Measurements from ENCODE around the gene SOAT1.
A peak's percentile ranks its signal among the peaks of the same experiment; 100 is the strongest.

DNA sequence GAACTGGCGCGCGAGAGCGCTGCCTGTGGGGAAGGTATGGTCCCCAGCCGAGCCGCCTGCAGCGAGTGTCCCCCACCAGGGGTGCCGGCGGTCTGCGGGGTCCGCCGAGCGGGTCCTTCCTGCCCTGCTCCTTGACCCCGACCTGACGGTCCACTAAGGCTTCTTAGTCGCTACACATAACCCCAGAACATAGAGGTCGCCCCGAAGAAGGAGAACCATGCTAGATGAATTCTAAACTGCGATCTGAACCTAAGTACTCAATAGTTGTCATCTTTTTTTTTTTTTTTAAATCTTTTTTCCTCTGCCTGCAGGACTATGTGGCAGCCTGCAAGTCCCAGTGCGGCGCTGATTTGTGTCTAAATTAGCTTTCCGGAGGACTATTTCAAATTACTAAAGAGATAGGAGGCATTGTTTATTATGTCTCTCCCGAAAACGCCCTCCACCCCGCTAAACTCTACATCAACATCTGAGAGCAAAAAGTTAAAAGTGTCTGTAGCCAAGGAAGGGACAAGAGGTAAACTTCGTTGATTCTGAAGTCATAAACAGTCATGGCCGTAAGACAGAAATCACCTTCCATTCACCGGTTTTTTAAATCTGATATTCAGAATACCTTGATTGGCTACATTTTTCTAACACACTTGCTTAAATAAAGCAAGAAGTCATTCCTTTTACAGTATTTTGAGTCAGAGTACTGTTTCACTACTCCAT is 72.7 kb downstream of the SOAT1 start:
- TF ChIP-seq POLR2A (IDR thresholded peaks at IDR 0.05), result no peak
- TF ChIP-seq, protein P1, sequence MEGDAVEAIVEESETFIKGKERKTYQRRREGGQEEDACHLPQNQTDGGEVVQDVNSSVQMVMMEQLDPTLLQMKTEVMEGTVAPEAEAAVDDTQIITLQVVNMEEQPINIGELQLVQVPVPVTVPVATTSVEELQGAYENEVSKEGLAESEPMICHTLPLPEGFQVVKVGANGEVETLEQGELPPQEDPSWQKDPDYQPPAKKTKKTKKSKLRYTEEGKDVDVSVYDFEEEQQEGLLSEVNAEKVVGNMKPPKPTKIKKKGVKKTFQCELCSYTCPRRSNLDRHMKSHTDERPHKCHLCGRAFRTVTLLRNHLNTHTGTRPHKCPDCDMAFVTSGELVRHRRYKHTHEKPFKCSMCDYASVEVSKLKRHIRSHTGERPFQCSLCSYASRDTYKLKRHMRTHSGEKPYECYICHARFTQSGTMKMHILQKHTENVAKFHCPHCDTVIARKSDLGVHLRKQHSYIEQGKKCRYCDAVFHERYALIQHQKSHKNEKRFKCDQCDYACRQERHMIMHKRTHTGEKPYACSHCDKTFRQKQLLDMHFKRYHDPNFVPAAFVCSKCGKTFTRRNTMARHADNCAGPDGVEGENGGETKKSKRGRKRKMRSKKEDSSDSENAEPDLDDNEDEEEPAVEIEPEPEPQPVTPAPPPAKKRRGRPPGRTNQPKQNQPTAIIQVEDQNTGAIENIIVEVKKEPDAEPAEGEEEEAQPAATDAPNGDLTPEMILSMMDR (IDR thresholded peaks at IDR 0.05), result peak in 1 of 6 experiments; percentile 19

All from thyroid gland (tissue), 4 donors.